OCI-LY3 (cell line): ENCODE results near the gene CDS2.

Experiments
- H2AFZ ChIP-seq: fragments of 200-600, 300-600 bp; shearing (Covaris generic); 2 replicates; pipeline ENCODE4 v1.6.0; 2014; ENCODE audit warnings: antibody characterized with exemption, low read depth, low read length
- H3K27ac ChIP-seq: fragments of 200-600, 300-600 bp; sonication (generic); 2 replicates; pipeline ENCODE4 v1.5.1; 2014; ENCODE audit warnings: mild to moderate bottlenecking, low read length, moderate library complexity, mixed read lengths
- H3K27me3 ChIP-seq: fragments of 200-600, 300-600 bp; sonication (generic); 2 replicates; pipeline ENCODE4 v1.6.1; 2014; ENCODE audit warnings: low read depth, low read length, mixed read lengths
- H3K36me3 ChIP-seq: fragments of 200-600, 300-600 bp; sonication (generic); replicated peaks from 2 replicates; pipeline ENCODE3; 2014; ENCODE audit warnings: low read depth, low read length, mixed read lengths
- H3K4me1 ChIP-seq: fragments of 300-600, 200-600 bp; sonication (generic); 2 replicates; pipeline ENCODE4 v1.6.1; 2014; ENCODE audit warnings: low read length, mixed read lengths
- H3K4me2 ChIP-seq: fragments of 200-600, 300-600 bp; sonication (generic); 2 replicates; pipeline ENCODE4 v1.6.1; 2014; ENCODE audit warnings: low read length, mixed read lengths
- H3K4me3 ChIP-seq: fragments of 300-600, 200-600 bp; sonication (generic); 2 replicates; pipeline ENCODE4 v1.5.1; 2014; ENCODE audit warnings: antibody characterized with exemption, mild to moderate bottlenecking, low read length, moderate library complexity
- H3K79me2 ChIP-seq: fragments of 300-600, 200-600 bp; shearing (Covaris generic); 2 replicates; pipeline ENCODE4 v1.6.1; 2014; ENCODE audit warnings: mild to moderate bottlenecking, low read length, mixed read lengths
- H3K9ac ChIP-seq: fragments of 300-600, 200-600 bp; shearing (Covaris generic); 2 replicates; pipeline ENCODE4 v1.6.0; 2014; ENCODE audit warnings: mild to moderate bottlenecking, low read length, moderate library complexity
- H3K9me3 ChIP-seq: fragments of 200-600, 300-600 bp; shearing (Covaris generic); 2 replicates; pipeline ENCODE4 v1.6.1; 2014; ENCODE audit warnings: low read length, mixed read lengths; ENCODE audit not compliant: insufficient read depth
- H4K20me1 ChIP-seq: fragments of 200-600, 300-600 bp; sonication (generic); 2 replicates; pipeline ENCODE4 v1.6.1; 2016; ENCODE audit warnings: low read length, mixed read lengths; ENCODE audit not compliant: insufficient read depth
- CTCF ChIP-seq: fragments of 200-600, 300-600 bp; sonication (generic); IDR thresholded peaks from 2 replicates; pipeline ENCODE4 v1.5.1; 2014; ENCODE audit warnings: antibody characterized with exemption, low read length, low read depth
- EZH2phosphoT487 ChIP-seq: fragments of 200-600 bp; shearing (Covaris generic); IDR thresholded peaks from 2 replicates; pipeline ENCODE4 v1.6.1; 2018; ENCODE audit warnings: antibody characterized with exemption, mixed run types, low read depth

Gene CDS2

DNA sequence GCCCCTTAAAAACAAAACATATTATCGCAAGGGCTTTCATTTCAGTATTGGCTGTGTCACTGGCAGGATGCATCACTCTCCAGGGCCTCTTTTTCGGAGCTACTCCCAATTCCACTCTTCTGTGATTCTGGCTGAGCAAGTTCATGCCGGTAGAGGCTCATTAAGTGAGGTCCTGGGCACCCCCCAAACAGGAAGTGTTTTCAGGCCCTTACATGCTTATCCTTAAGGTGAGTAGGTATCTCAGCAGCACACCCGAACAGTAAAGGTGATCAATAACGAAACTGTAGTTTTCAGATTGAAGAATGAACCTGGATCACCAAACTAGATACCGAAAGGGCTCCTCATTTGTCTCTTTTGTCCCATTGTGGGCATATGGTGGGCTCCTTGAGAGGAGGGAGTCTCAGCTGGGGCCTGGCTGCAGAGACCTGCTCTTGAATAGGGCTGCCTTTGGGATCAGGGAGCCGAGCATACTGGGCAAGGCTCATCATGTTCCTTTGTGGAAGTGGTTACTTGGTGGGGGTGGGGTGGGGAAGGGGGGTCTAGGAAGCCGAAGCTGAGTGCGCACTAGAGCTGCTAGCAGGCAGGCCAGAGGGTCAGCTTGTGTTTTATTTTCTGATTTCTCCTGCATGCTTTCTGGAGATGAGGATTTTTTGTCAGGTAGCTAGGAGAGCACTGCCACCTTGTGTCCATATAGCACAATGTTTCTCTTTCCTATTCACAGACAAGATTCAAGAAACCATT, 65.2 kb downstream of the CDS2 start:
- Histone ChIP-seq H3K9me3 (no peaks in the 10 kb centered on the region), H3K9ac (peak overlapping the region; percentile 34; the same call in 1 of the 2 replicates), H3K27me3 (no peaks in the 10 kb centered on the region), H3K4me2 (peak overlapping the region; percentile 76), H3K27ac (peak overlapping the region; percentile 81), H2AFZ (no peak overlapping the region), H4K20me1 (peaks cover 11% of the 10 kb centered on the region), H3K36me3 (peaks cover 27% of the 10 kb centered on the region), H3K4me1 (peaks cover 47% of the 10 kb centered on the region), H3K79me2 (no peaks in the 10 kb centered on the region), H3K4me3 (peak overlapping the region; percentile 58)
- TF ChIP-seq EZH2phosphoT487: no peak
- TF ChIP-seq CTCF: peak; percentile 90

GRCh38 chr20:5192570-5193431, 66.0 kb downstream of the CDS2 start:
- peak overlapping the region; percentile 76 for H3K4me2 ChIP-seq
- peak overlapping the region; percentile 58 for H3K4me3 ChIP-seq
- H3K4me1 ChIP-seq: peaks cover 47% of the 10 kb centered on the region
- H4K20me1 ChIP-seq: peaks cover 11% of the 10 kb centered on the region
- H2AFZ ChIP-seq: no peak overlapping the region
- H3K27ac ChIP-seq: peak overlapping the region; percentile 81
- H3K9ac ChIP-seq: peak overlapping the region; percentile 48; the same call in 1 of the 2 replicates
- TF ChIP-seq EZH2phosphoT487 (no peak), CTCF (no peak)
- H3K9me3 ChIP-seq: no peaks in the 10 kb centered on the region
- H3K27me3 ChIP-seq: no peaks in the 10 kb centered on the region
- peaks cover 27% of the 10 kb centered on the region for H3K36me3 ChIP-seq
- no peaks in the 10 kb centered on the region for H3K79me2 ChIP-seq

- Histone ChIP-seq H3K79me2 (no peaks in the 10 kb centered on the region), H3K9ac (no peak overlapping the region), H3K27ac (no peak overlapping the region), H2AFZ (no peak overlapping the region), H3K27me3 (no peaks in the 10 kb centered on the region), H3K4me1 (peaks cover 37% of the 10 kb centered on the region), H4K20me1 (peaks cover 11% of the 10 kb centered on the region), H3K36me3 (peaks cover 31% of the 10 kb centered on the region), H3K4me3 (no peak overlapping the region), H3K4me2 (no peak overlapping the region), H3K9me3 (no peaks in the 10 kb centered on the region)
- TF ChIP-seq CTCF (no peak), EZH2phosphoT487 (no peak)
Measured at GRCh38 chr20:5195655-5196054, 68.8 kb downstream of the CDS2 start.

- peaks cover 32% of the 10 kb centered on the region for H3K4me1 ChIP-seq
- no peak overlapping the region for H3K4me3 ChIP-seq
- H3K27ac ChIP-seq: no peak overlapping the region
- no peaks in the 10 kb centered on the region for H3K79me2 ChIP-seq
- H3K27me3 ChIP-seq: no peaks in the 10 kb centered on the region
- peaks cover 11% of the 10 kb centered on the region for H4K20me1 ChIP-seq
- H3K36me3 ChIP-seq: peaks cover 28% of the 10 kb centered on the region
- no peaks in the 10 kb centered on the region for H3K9me3 ChIP-seq
- no peak for TF ChIP-seq CTCF
- no peak overlapping the region for H2AFZ ChIP-seq
- H3K4me2 ChIP-seq: no peak overlapping the region
- no peak overlapping the region for H3K9ac ChIP-seq
Measured at GRCh38 chr20:5196149-5196548, 69.3 kb downstream of the CDS2 start.
